NCI-H446 (cell line): ENCODE results near the gene DIAPH3.
"Not testable (repeated sequence)": the region's sequence is repeated elsewhere in the genome, so short reads cannot be mapped to it uniquely, and the experiment has no call there.

Experiments
- DNase-seq, 2 experiments: peaks; one replicate each; lab custom pipeline; 2025; lab: John Stamatoyannopoulos, UW

DIAPH3 gene

GRCh38 chr13:60099631-60100420, 63.9 kb downstream of the DIAPH3 start:
- no peak for DNase-seq

- no peak for DNase-seq
Observed at GRCh38 chr13:60095300-60095699, 68.4 kb downstream of the DIAPH3 start.

DNA sequence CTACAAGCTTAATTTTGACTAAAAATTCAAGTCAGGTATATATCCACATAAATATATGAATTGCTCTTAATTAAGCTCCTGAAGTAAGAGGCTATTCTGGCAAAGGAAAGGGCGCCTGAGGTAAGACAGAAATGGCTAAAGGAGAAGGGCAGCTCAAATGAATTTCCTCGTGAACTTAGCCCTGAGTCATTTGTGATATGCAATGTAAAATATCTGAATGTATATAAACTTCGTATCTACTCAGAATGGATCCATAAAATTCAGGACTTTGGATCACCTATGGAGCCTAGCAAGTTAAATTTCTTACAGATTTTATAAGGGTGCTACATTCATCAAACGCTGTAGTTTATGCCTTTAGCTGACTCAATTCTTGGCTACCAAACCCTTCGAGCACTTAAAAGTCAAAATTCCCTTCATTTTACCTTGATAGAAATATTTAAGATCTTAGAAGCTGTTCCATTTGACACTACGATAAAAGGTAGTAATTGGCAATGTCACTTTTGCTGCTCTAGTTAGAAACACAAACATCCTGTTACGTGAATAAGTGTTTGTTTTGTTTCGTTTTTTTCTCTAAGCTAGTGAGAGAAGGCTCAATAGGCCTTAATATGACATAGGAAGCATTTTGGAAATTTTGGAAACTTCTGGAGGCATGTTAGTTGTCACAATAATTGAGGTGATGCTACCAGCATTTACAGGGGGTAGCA, 69.2 kb downstream of the DIAPH3 start:
- DNase-seq: no peak

DNA sequence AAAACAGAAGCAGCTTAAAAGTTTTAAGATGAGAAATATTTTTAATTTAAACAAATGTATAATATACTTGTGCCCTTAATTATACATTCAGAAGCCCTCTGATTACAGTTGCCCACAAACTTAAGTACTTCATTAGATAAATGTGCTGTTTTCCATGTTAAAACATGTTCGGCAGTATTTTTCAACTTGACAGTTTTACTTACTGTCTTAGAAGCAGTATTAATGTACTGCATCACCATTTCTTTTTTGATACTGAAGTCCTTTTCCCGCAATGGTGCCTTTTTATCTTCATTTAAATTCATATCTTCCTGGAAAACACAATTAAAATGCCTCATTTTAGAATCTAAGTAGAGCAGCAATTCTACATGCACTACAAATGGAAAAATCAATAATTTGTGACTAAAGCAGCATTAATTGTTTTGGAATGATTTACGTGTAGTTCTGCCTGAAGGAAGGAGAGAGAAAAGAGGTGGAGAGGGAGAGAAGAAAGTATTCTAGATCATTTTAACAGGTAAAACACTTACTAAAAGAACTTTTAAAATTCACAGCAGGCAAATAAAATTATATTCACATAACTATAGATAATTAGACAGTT, 70.2 kb downstream of the DIAPH3 start:
- no peak for DNase-seq

DNA sequence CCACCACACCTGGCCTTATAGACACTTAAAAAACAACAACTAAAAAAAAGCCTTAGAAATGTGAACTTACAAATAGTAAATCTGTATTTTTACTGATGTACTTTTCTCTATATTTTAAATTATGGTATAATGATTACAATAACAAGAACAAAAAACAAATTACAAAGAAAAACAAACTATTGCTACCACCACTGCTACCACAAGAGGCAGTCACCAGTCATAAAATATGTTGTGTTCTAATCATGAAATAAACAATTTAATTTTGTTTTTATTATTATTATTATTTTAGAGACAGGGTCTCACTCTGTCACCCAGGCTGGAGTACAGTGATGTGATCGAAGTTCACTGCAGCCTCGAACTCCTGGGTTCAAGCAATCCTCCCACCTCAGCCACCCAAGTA, 72.2 kb downstream of the DIAPH3 start:
- DNase-seq: no peak

- DNase-seq: no peak
Observed at GRCh38 chr13:60090574-60090973, 73.2 kb downstream of the DIAPH3 start.

DNA sequence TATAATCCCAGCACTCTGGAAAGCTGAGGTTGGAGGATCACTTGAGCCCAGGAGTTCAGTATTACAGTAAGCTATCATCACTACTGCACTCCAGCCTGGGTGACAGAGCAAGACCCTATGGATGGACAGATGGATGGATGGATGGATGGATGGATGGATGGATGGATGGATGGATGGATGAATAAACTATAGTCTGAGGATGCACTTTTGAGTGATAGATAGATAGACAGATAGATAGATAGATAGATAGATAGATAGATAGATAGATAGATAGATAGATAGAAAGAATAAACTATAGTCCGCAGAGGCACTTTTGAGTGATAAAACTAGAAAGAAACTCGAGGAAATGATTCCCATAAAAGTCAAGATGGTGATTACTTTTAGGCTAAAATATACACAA, 79.9 kb downstream of the DIAPH3 start:
- not testable (repeated sequence) for DNase-seq

DNA sequence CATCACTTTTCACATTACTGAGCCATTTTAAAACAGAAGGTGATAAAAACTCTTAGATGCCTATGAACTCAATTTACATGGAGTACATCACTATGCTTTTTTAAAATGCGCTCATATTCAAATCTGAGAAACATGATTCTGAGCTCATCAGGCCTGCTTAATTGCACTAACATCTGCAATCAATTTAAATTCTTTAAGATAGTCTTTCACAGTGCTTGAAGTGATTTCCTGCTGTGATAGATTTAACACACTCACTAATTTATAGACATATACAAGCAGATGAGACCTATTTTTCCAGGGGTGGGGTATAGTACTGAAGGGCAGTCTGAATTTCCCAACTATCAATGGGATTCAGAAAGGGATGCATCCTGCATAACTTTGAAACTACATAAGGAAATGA, 82.9 kb downstream of the DIAPH3 start:
- no peak for DNase-seq

GRCh38 chr13:60078226-60078625, 85.5 kb downstream of the DIAPH3 start:
- no peak for DNase-seq

DNA sequence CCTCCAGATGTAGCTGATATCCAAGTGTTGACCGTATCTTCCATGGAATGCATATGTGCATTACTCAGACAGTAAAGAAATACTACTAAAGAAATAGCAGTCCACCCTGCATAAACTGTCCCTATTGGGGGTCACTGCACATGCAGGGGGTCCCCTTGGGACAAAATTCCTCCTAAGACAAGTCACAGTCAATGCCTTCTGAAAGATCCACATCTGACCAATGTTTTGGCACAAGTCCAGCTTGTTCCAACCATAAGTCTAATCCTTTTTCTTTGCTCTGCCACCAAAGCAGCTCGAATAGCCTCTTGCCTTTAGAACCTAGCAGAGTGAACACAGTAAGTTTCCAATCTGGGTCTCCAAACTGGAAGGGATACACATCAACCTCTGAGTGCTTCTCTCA, 87.9 kb downstream of the DIAPH3 start:
- no peak for DNase-seq

DNA sequence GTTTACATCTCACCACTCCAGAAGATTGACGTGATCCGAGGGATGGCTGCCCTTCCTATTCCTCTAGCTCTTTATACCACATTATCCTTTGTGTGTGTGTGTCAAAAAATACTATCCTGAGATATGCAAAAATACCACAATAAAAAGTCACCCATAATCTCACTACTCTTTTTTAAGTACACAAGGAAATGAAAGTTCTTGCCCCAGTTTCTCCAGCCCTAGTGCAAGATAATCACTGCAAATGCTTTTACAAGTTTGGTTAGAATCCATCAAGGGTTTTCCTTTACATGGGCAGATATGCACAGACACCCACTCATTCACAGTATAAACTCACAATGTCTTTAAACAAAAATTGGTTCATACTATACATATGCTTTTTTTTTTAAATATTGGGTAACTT, 89.3 kb downstream of the DIAPH3 start:
- DNase-seq: no peak

- DNase-seq: no peak
Observed at GRCh38 chr13:60066226-60066625, 97.5 kb downstream of the DIAPH3 start.

DNA sequence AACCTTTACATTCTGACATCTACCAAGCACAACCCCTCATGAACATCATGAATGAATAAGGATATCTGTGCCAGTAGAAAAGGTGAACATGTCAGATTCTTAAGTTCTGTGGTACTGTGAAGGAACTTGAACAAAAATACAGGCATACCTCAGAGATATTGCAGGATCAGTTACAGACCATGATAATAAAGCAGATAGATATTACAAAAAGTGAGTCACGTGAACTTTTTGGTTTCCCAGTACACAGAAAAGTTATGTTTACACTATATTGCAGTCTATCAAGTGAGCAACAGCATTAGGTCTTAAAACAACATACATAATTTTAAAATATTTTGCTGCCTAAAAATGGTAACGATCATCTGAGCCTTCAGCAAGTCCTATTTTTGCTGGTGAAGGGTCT, 101.2 kb downstream of the DIAPH3 start:
- DNase-seq: no peak

DNA sequence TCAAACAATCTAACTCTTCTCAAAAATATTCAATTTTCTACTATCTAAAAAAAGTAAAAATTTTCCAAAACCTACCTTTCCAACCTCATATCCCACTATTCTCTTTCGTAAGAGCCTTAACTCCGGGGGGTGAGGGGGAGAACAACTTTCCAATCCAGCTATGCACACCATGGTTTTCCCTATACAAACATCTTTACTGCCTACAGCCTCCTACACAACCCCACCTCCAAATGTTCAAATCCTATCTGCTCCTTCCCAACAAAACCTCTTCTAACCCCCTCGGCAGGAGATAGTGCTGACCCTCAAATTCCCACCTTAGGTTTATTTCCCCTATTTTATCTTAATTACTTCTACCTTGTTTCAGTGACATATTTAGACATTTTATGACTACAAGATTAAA, 102.0 kb downstream of the DIAPH3 start:
- DNase-seq: no peak

DNA sequence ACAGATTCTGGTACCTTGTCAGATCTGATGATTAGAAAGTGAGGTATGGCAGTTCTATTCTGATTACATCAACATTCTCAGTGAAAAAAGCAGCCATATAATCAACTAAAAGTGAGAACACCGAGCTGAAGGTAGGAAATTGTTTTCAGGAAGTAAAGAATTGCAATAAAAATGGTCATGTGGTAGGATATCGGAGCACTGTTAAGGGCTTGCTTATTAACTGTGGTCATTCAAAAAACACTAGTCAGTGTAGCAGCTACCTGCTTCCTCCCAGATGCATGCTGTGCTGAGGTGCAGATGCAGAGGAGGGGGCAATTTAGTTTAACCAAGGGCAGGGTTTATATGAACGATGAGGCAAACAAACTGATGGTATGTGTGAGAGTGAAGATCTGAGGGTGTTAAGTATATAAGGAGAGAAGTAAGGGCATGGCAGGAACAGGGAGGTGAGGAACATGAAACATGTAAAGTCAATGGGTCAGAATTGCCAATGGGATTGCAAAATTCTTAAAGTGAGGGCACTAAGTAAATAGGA, 111.9 kb downstream of the DIAPH3 start:
- no peak for DNase-seq

DNA sequence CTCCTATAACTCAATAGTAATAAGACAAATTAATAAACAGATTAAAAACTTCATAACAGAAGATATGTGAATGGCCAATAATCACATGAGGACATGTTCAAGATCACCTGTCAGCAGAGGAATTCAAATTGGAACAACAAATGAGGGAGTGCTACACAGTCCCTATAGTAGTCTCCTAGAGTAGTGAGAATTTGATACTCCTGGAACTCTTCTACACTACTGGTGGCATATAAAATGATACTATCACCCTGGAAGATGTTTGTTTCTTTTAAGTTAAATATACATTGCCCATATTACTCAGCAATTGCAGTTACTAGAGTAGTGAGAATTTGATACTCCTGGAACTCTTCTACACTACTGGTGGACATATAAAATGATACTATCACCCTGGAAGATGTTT, 115.4 kb downstream of the DIAPH3 start:
- DNase-seq: not testable (repeated sequence)

- DNase-seq: peak in 1 of 2 experiments; percentile 0
Observed at GRCh38 chr13:60047918-60048317, 115.8 kb downstream of the DIAPH3 start.

GRCh38 chr13:60044321-60044720, 119.4 kb downstream of the DIAPH3 start:
- DNase-seq: no peak

DNA sequence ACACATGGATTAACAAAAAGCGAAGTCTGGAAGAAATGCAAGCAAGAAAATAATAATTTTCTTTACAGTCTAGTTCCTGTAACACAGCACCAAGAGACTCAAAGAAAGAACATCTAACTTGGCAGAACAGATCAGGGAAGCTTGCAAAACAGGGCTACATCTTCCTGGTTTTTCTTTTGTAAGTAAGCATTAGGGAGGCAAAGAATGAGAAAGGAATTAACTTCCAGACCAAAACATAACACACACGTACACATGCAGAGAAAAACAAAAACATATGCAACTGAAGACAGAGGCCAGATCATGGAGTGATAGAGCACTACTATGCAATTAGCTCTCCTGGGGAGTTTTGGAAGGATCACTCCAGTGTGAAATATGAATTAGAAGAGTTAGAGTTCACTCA, 120.5 kb downstream of the DIAPH3 start:
- no peak for DNase-seq

DNA sequence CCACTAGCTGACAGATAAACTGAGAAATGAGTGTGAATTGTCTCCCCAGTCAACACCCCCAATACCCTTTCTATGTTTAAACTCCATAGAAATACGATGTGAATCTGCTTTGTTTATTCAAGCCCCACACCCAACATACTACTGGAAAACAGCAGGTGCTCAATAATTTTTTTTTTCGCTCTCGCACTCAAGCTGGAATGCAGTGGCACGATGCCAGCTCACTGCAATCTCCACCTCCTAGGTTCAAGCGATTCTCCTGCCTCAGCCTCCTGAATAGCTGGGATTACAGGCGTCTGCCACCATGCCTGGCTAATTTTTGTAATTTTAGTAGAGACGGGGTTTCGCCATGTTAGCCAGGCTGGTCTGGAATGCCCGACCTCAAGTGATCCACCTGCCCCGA, 123.1 kb downstream of the DIAPH3 start:
- not testable (repeated sequence) for DNase-seq

GRCh38 chr13:60035874-60036273, 127.9 kb downstream of the DIAPH3 start:
- DNase-seq: no peak

- no peak for DNase-seq
Observed at GRCh38 chr13:60032851-60033250, 130.9 kb downstream of the DIAPH3 start.

DNA sequence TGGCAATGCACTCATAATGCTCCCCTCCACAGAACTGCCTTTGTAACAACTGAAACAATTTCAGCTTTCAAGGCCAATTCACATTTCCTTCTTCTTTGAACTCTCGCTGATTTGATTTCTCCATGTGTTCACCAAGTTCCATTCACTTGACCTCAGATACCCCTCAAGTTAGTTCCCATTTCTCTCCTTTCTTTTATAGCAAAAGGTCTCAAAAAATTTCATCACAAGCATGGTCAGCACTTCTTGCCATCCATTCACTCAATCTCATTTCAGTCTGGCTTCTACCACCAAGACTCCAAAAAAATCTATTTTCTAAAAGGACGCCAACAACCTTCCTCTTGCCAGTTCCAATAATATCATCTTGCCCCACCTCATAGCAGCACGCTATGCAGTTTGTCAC, 135.7 kb downstream of the DIAPH3 start:
- no peak for DNase-seq
